GM18499 (cell line): Measurements from ENCODE around the gene CARD19.
"Not testable (repeated sequence)": the region's sequence is repeated elsewhere in the genome, so short reads cannot be mapped to it uniquely, and the experiment has no call there.

Source experiments
- ATAC-seq: cut with Tn5 transposase; IDR thresholded peaks from one replicate; pipeline ENCODE4 v1.9.1; 2021; ENCODE audit warnings: moderate number of reproducible peaks; ENCODE audit not compliant: insufficient read depth, unreplicated experiment

Gene CARD19

DNA sequence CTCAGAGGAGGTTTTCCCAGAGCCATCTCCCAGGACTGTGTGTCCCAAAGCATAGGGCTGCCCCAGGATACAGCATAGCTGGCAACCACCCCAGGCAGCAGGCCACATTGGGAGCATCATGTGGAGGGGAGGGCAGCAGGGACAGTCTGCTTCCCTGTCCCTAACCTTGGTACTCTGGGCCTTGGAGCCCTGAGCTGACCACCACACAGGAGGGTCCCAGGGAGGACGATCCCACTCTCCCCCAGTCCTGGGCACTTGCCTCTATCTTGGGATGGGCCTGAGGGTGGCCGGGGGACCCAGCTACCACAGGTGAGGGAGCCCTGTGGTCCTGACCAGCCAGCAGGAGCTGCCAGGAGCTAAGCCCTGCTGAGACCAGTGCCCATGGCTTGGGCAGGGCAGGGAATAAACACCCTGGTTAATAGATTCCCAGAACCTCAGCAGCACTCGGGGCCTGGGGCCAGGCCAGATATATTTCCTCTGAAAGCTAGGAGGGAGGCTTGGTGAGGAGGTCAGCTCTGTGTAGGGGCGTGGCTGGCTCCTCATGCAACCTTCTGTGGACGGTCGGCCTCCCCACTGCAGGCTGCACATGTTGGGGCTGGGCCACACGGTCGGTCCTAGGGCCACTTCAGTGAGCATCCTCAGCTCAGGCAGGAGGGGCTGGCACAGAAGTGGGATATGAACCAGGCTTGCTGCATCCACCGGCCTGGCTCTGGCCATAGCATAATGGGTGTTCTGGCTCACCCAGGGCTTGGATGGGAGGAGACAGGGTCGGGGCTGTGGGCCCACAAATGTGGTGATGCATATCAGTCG is 33.9 kb downstream of the CARD19 start:
- no peak for ATAC-seq

DNA sequence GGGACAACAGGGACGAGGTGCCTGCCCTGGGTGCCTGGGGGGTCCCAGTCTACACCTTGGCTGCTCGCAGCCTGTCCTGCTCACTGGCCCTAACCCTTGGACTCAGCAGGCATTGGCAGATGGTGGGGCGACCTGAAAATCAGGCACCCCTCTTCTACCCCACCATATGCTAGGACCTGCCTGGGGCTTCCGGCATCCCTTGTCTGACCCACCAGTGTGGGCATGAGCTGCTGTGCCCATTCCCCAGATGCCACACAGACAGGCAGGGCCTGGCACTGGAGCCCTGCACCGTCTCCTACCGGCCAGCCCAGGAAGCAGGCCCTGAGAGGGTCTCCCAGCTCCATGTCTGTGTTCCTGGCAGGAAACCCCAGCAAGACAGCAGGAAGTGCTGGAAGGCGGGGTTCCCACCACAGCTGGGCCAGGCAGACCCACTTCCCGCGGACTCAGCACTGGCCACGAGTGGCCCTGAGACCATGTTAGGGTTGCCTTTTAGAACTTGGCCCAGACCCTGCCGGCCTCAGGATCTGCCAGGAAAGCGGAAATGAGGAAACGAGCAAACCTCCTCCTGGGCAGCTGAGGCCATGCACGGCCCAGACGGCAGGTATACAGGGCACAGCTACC is 35.0 kb downstream of the CARD19 start:
- ATAC-seq = no peak

DNA sequence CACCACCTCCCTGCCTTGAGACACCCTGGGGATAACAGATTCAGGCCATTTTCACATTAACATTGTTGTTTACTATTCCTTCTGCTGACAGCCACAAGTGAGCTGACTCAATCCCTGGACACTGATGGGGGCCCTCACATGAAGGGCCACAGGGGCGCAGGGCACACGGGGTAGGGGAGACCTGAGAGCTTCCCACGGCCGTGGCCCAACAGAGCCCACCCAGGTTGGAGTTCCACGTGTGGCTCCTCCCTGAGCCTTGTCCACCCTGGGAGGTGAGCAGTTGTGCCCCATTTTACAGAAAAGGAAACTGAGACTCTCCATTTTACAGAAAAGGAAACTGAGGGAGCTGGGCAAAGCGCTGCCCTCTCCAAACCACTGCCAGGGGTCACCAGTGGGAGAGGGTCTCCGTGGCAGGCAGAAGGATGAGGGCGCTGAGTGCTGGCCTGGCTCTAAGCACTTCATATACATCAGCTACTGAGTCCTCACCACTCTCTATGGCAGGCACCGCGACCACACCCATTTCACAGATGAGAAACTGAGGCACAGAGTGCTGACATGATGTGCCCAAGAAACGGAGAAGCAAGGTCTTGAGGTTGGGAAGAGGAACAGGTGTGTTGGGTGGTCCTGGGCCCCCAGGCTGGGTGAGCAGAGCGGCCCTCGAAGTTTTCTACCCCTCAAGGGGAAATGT is 35.7 kb downstream of the CARD19 start:
- no peak for ATAC-seq

DNA sequence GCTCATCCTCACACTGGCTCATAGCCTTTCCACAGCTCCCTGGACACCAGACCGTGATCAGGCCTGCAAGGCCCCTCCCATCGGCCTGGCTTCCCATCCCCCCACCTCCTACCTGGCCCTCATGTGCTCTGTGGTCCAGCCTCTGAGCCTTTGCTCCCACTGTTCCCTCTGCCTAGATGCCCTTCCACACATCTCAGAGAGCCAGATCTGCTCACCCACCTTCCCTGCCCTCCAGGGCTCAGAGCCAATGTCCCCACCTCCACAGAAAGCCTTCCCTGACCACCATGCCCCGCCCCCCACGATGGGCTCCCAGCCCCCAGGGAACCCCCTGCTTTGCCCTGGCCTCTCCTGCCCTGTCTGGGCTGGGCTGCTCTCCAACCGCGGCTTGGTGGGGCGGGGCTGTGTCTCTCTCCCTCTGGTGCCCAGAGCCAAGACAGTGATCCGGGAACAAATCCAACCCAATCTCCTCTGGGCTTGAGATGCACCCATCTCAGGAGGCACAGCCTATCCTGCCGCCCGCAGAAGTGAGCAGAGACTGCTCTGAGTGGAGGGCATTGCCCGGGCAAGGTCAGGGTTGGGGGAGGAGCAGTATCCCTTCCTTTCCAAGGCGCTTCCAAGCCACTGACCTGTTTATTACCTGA is 36.4 kb downstream of the CARD19 start:
- ATAC-seq = no peak

DNA sequence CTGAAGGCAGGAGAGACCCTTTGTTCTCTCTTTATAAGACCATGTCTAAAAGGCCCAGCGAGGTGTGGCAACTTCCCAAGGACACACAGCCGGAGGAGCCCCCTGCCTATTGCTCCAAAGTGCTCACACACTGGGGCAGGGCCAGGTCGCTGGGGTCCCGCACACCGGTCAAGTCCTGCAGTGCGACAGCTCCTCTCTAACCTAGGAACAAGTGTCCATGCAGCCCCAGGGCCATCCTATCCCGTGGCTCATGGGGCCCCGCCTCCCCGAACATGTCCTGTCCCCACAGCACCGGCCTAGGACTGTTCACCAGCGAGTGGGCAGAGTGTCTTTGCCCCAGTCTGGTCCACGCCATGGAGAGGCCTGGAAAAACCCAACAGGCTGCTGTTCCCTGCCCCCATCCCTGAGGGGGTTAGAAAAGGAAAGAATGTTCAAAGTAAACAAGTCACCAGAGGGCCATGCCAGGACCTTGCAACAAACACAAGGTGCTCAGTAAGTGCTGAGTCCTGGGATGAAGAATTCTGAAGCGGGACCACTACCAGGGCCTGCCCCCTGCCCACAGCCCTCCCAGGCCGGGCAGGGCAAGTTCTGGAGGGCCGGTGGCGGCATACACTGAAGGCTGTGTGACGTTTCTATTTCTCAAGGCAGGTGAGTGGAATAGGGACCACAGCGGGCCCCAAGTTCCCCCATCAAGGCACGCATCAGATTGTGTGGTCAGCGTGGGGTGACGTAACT is 37.1 kb downstream of the CARD19 start:
- ATAC-seq = peak; percentile 30

GRCh38 chr9:93133681-93134014 is 37.6 kb downstream of the CARD19 start:
- ATAC-seq = peak; percentile 0

DNA sequence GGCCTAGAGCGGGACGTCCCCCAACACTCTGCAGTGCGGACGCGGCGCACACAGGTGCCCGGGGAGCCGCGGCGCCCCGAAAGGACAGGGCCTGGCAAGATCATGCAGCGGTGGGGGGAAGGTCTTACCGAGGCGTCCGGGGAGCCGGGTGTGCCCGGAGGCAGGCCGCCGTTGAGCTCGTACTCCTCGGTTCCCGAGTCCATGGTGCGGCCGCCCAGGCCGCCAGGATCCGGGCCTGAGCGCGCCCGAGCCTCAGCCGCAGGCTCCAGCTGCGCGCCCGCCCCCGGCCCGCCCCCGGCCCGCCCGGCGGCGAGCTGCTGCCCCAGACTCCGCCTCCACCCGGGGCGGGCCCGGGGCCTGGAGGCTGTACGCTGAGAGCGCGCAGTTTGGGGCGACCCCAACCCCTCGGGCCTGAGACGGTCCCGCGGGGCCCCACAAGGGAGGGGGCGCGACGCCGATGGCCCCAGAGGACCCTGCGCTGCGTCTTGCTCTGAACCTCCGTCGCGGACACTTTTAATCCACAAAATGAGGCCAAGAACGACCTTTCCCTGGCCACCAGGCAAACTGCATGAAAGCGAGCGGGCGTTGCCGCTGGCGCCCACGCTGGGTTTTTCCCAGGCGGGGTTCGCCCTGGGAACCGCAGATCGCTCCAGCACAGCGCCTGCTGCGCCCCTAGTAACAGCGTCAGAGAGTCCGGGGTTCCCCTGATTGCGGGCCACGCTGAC is 38.2 kb downstream of the CARD19 start, which contains the start of gene NINJ1:
NINJ1 (minus strand) TSS at position 237 of the 725 bp plus-strand sequence; CDS start at position 203, 34 bp downstream.
- peak; percentile 48 for ATAC-seq

DNA sequence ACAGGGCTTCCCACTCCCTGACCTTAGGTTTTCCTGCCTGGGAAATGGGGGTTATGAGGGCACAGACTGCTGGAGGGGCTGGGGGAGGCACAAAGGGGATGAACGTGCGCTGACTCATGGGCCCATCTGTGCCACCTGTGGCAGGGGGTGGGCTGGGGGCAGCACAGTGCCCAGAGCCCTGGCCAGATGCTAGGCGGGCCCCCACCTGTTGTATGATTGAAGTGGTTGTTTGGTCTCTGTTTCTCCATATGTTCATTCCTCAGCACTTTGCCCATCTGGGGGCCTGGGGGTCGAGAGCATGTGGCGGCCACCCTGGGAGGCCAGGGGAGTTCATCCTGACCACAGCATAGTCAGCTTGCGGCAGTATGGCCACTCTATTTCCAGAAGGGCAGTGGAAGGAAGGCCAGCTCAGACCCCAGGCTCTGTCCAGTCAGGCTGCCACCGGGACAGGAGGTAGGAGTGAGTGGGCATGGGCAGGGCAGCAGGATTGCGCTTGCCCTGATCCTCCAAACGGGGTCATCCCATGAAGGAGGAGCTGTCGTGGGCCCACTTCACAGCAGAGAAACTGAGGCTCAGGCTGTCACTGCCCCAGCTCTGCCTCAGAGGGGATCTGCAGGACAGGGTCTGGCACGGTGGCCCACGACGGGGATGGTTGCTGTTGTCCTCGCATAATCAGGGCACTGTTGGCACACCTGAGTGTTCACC is 38.9 kb downstream of the CARD19 start:
- ATAC-seq = no peak

GRCh38 chr9:93136011-93136440 is 40.0 kb downstream of the CARD19 start:
- ATAC-seq = no peak

DNA sequence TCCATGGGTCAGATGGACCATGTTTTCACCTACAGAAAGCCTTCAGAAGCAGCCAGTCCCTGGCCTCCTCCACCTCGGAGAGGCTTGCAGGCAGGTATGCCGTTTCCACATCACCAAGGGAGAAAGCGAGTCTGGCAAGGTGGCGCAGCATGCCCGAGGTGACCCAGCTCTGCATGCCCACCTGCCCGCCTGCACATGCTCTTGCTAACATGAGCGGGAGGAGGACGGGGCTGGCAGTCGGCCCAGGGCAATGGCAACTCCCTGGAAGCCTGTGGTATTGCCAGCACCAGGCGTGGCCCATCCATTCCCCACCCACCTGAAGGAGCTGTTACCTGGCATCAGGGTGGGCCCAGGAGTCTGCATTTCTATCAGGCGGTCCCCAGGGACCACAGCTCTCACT is 41.3 kb downstream of the CARD19 start:
- ATAC-seq = no peak

GRCh38 chr9:93138171-93138764 is 42.3 kb downstream of the CARD19 start:
- ATAC-seq = no peak

GRCh38 chr9:93139365-93140182 is 43.6 kb downstream of the CARD19 start:
- no peak for ATAC-seq

DNA sequence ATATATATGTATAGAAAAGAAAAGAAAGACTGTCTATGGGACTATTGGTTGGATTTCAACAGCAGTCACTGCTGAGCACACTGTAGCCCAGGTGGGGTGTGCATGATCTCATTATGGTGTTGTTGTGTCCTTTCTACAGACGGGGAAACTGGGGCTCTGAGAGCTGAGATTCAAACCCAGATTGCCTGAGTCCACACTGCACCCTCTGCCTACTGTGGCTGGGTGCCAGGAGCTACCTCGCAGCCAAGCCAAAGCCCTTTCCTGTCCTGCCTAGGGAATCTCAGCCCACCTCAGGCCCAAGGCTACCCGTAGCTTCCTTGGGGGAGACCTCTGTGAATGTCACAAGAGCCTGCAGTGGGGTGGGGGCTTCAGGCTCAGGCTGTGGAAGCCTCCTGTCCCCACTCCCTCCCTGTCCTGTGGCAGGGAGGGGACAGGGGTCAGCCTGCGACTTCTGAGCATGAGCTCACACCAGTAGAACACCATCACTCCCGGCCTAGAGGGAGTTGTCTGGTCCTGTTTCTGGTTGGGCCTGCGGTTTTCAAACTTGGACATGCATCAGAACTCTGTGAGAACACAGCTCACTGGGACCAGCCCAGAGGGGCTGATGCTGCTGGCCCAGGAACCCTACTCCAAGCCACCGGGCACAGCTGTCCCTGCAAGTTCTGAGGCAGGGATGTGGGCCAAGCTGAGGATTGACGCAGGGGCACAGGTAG is 45.9 kb downstream of the CARD19 start:
- no peak for ATAC-seq

GRCh38 chr9:93143830-93144530 is 48.0 kb downstream of the CARD19 start:
- no peak for ATAC-seq

DNA sequence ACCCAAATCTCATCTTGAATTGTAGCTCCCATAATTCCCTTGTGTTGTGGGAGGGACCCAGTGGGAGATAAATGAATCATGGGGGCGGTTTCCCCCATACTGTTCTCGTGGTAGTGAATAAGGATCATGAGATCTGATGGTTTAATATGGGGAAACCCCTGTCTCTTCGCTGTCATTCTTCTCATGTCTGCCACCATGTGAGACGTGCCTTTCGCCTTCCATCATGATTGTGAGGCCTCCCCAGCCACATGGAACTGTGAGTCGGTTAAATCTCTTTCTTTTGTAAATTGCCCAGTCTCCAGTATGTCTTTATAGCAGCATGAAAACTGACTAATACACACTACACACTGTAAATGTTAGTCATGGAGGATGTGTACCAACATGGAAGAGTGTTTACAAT is 50.7 kb downstream of the CARD19 start:
- ATAC-seq = not testable (repeated sequence)

DNA sequence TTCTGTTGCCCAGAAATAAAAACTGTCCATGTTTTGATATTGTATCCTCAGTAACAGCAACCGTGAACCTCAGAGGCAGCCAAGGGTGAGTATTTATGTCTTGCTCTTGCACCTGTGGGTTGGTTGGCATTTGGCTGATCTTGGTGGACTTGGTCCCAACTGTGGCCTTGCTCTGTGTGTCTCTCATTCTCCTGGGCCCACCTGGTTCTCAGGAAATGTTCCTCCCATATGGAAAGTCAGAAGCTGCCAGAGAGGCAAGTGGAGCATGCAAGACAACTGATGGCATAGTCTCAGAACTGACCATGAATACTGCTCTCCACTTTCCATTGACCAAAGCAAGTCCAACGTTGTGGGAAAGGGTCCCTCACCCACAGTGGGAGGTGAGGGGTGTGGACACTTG is 51.6 kb downstream of the CARD19 start:
- ATAC-seq = no peak

- ATAC-seq = no peak
Measured at GRCh38 chr9:93148721-93149120, 52.7 kb downstream of the CARD19 start.
